ENCODE results near the gene NAALADL1. TPM values are rescaled to one million over a fixed set of nuclear protein-coding genes. Genes with fewer than 3 reads are reported as not detected.
"Not testable (repeated sequence)": the region's sequence is repeated elsewhere in the genome, so short reads cannot be mapped to it uniquely, and the experiment has no call there.

NAALADL1 gene
- total RNA-seq, 2 donors from 2014 or later, result 11.2 to 12.6 TPM

- Mint-ChIP-seq H3K4me1 (peaks cover 11% of the 10 kb centered on the region), H3K36me3 (ENCODE audit: low read depth) (peaks cover 12% of the 10 kb centered on the region)
- H3K27ac Mint-ChIP-seq; ATAC-seq (replicated peaks); H3K4me3 Mint-ChIP-seq; H3K9me3 Mint-ChIP-seq; H3K27me3 Mint-ChIP-seq: not testable (repeated sequence)
Measured at GRCh38 chr11:65023502-65023901, 34.9 kb downstream of the NAALADL1 start.

DNA sequence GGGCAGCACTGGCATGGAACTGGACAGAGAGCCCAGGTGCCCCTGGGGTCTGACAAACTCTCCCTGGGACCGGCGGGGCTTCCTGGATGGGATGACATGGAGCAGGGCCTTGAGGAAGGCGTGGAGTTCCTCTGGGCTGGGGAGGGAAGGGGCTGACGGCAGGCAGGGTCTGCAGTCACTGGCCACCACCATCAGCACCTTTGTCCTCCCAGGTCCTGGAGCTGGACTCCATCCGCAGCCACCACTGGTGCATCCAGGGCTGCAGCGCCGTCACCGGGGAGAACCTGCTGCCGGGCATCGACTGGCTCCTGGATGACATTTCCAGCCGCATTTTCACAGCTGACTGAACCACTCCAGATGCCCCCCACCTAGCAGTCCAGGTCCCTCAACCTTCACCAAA lies 36.8 kb downstream of the NAALADL1 start:
- no peak for ATAC-seq (replicated peaks)
- Mint-ChIP-seq H3K36me3 (ENCODE audit: low read depth) (peaks cover 17% of the 10 kb centered on the region), H3K27ac (no peak overlapping the region), H3K9me3 (no peaks in the 10 kb centered on the region), H3K4me1 (peaks cover 5% of the 10 kb centered on the region), H3K27me3 (no peaks in the 10 kb centered on the region), H3K4me3 (no peak overlapping the region)

GRCh38 chr11:65021003-65021402 lies 37.4 kb downstream of the NAALADL1 start:
- H3K4me3 Mint-ChIP-seq, result no peak overlapping the region

DNA sequence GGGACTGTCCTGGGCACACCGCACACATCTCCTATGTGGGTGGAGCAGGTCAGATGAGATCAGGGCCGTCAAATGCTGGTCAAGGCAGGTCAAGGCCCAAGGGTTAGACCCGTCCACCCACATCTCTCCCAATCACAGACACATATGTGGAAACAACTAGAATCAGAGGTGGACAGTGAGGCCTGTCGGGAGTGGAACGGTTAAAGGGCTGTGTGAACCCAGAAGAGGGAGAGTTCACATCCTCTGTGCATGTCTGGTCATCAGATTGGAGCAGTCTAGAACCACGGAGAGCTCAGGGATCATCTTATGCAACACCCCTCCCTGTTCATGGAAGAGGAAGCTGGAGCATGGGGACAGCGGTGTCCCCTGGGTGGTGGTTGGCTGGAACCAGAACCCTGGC lies 38.5 kb downstream of the NAALADL1 start:
- no peak overlapping the region for H3K4me3 Mint-ChIP-seq
- no peak for ATAC-seq (replicated peaks)
- peak overlapping the region; percentile 63 for H3K27ac Mint-ChIP-seq
- no peaks in the 10 kb centered on the region for H3K9me3 Mint-ChIP-seq
- H3K4me1 Mint-ChIP-seq, result peaks cover 14% of the 10 kb centered on the region
- no peaks in the 10 kb centered on the region for H3K27me3 Mint-ChIP-seq
- peaks cover 18% of the 10 kb centered on the region for H3K36me3 Mint-ChIP-seq (ENCODE audit: low read depth)

More at GRCh38 chr11:65021003-65021402, 37.4 kb downstream of the NAALADL1 start:
- H3K36me3 Mint-ChIP-seq (ENCODE audit: low read depth), result peaks cover 18% of the 10 kb centered on the region
- ATAC-seq (replicated peaks), result no peak
- H3K27me3 Mint-ChIP-seq, result no peaks in the 10 kb centered on the region
- no peaks in the 10 kb centered on the region for H3K9me3 Mint-ChIP-seq
- H3K27ac Mint-ChIP-seq, result no peak overlapping the region
- peaks cover 9% of the 10 kb centered on the region for H3K4me1 Mint-ChIP-seq

DNA sequence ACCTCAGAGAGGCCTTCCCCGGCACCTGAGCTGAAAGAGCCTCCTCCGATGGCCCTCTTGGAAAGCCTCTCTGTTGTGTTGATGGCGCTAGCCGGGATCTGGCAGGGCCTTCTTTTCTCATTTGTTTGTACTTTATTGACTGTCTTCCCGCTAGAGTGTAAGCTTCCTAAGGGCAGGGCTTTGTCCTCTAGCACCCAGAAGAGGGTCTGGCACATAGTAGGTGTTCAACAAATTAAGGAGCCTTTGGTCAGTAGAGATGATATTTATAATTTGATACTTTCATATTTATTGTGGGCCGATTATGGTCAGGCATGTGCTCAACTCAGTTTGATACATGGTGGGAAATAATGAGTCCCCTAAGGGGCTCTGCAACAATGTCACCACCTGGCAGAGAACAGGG lies 40.4 kb downstream of the NAALADL1 start:
- Mint-ChIP-seq H3K27ac (no peak overlapping the region), H3K4me3 (no peak overlapping the region), H3K36me3 (ENCODE audit: low read depth) (peaks cover 18% of the 10 kb centered on the region), H3K27me3 (no peaks in the 10 kb centered on the region), H3K9me3 (no peaks in the 10 kb centered on the region), H3K4me1 (peaks cover 19% of the 10 kb centered on the region)
- ATAC-seq (replicated peaks), result no peak

DNA sequence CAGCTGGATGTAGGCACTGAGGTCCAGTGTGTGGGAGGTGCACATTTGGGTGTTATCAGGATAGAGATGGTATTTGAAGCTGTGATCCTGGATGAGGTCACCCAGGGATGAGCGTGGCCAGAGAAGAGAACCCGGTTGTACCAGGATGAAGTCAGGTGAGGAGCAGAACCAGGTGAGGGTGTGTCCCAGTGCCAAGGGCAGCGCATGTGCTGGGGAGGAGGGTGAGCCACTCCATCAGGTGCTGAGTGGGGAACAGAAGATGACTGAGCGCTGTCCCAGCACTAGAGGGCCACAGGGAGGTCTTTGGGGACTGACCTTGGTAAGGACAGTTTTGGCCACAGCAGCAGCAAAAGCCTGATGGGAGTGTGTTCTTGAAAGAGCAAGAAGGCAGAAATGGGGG lies 41.6 kb downstream of the NAALADL1 start:
- no peak for ATAC-seq (replicated peaks)
- Mint-ChIP-seq H3K4me1 (peaks cover 21% of the 10 kb centered on the region), H3K4me3 (no peak overlapping the region), H3K9me3 (no peaks in the 10 kb centered on the region), H3K27me3 (no peaks in the 10 kb centered on the region), H3K27ac (peak overlapping the region; percentile 53), H3K36me3 (ENCODE audit: low read depth) (peaks cover 18% of the 10 kb centered on the region)

DNA sequence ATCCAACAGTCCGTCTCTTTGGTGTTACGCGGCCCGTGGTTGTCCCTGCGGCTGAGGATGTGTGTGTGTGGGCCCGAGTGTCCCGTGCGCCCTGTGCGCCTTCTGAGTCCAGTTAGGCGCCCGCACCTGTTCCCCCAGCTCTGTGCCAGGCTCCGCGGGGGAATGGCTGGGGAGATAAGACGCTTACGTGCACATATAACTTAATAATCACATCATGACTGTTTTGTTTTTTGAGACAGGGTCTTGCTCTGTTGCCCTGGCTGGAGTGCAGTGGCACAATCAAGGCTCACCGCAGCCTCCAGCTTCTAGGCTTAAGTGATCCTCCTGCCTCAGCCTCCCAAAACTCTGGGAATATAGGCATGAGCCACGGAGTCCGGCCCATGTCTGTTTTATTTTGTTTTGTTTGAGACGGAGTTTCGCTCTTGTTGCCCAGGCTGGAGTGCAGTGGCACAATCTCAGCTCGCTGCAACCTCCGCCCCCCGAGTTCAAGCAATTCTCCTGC lies 43.6 kb downstream of the NAALADL1 start:
- ATAC-seq (replicated peaks), result no peak
- Mint-ChIP-seq H3K4me1 (peaks cover 21% of the 10 kb centered on the region), H3K4me3 (peak overlapping the region; percentile 80), H3K27me3 (no peaks in the 10 kb centered on the region), H3K9me3 (no peaks in the 10 kb centered on the region), H3K27ac (peak overlapping the region; percentile 83), H3K36me3 (ENCODE audit: low read depth) (peaks cover 17% of the 10 kb centered on the region)

DNA sequence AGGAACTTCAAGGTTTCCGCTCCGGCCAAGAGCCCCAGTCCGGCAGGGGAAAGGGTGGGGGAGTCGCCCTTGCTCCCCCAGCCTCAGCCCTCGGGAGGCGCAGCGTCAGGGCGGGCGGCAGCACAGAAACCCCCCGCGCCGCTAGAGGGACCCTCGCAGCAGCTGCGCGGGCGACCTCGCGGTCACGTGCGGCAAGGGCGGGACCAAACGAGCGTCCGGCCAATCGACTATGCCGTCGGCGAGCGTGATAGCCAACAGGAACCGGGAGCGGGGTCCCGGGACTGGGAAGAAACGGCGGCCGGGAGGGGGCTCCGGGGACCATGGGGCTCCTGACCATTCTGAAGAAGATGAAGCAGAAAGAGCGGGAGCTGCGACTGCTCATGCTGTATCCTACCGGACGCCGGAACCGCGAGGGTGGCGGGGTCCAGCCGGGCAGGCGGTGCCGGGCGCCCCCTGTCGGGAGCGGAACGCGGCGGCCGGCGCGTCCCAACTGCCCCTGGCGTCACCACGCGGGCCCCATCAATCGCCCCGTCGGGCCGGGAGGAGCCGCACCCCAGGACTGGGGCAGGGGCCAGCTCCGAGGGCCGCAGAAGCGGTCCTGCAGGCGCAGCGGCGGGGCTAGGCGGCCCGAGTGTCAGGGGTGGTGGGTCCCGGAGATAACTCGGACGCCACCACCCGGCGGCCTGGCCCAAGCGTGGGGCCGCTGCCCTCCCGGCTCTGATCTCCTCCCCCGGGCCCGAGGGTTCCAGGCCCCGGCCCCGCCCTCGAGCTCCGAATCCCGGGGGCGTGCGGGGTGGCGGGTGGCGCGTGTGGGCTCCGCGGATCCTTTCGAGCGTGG lies 44.2 kb downstream of the NAALADL1 start, which contains the start of gene ARL2:
Gene ARL2, plus strand, starts transcription at position 273 of the 838 bp plus-strand sequence. Its CDS starts 48 bp downstream, at position 321.
- H3K27ac Mint-ChIP-seq, result peak within 1 kb of the TSS; percentile 94
- peak within 1 kb of the TSS; percentile 87 for H3K4me3 Mint-ChIP-seq
- no peaks in the 10 kb centered on the region for H3K27me3 Mint-ChIP-seq
- H3K4me1 Mint-ChIP-seq, result peaks cover 21% of the 10 kb centered on the region
- ATAC-seq (replicated peaks), result peak; percentile 82
- peaks cover 10% of the 10 kb centered on the region for H3K36me3 Mint-ChIP-seq (ENCODE audit: low read depth)
- no peaks in the 10 kb centered on the region for H3K9me3 Mint-ChIP-seq

GRCh38 chr11:65013130-65013887 lies 45.0 kb downstream of the NAALADL1 start:
- Mint-ChIP-seq H3K27me3 (no peaks in the 10 kb centered on the region), H3K4me3 (peak overlapping the region; percentile 87), H3K36me3 (ENCODE audit: low read depth) (peaks cover 6% of the 10 kb centered on the region), H3K9me3 (no peaks in the 10 kb centered on the region), H3K27ac (peak overlapping the region; percentile 94), H3K4me1 (peaks cover 21% of the 10 kb centered on the region)
- peak; percentile 86 for ATAC-seq (replicated peaks)

DNA sequence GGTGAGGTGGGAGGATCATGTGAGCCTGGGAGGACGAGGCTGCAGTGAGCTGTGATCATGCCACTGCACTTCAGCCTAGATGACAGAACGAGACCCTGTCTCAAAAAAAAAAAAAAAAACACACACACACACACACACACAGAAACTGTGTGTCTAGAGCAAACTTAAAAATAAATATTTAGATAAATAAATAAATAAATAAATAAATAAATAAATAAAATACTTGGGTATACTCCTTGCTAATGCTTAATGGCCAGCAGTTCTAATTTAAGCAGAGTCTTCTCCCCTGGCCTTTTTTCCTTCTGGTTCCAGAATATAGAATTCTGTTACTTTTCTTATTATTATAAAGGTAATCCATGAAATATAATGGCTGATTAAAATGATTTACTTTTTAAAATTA lies 49.5 kb downstream of the NAALADL1 start:
- Mint-ChIP-seq H3K36me3 (ENCODE audit: low read depth) (no peaks in the 10 kb centered on the region), H3K27me3 (no peaks in the 10 kb centered on the region)

DNA sequence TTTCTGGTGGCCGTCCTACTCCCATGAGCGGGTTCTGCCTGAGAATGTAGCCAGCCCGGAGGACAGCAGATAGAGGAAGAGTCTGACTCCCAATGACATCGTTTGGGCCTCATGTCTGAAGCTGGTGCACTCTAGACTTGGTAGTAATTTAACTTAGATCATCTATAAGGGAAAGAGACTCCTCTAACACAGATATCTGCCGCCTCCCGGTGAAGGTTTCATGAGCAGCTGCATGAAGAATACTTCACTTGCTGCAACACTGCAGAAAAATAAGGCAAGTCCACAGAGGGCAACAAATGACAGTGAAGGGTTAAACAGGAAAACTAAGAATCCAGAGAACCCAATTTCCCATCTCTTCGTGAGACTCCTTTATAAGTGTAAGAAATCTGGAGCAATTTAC lies 50.3 kb downstream of the NAALADL1 start:
- no peak for ATAC-seq (replicated peaks)
- no peaks in the 10 kb centered on the region for H3K9me3 Mint-ChIP-seq
- H3K27ac Mint-ChIP-seq, result no peak overlapping the region
- no peaks in the 10 kb centered on the region for H3K36me3 Mint-ChIP-seq (ENCODE audit: low read depth)
- no peak overlapping the region for H3K4me3 Mint-ChIP-seq
- H3K4me1 Mint-ChIP-seq, result peaks cover 3% of the 10 kb centered on the region
- H3K27me3 Mint-ChIP-seq, result no peaks in the 10 kb centered on the region

More for the DNA sequence above, 49.5 kb downstream of the NAALADL1 start:
- Mint-ChIP-seq H3K4me1 (peaks cover 7% of the 10 kb centered on the region), H3K4me3 (no peak overlapping the region), H3K9me3 (no peaks in the 10 kb centered on the region), H3K27ac (no peak overlapping the region)
- no peak for ATAC-seq (replicated peaks)

GRCh38 chr11:65003968-65004367 lies 54.4 kb downstream of the NAALADL1 start:
- H3K27me3 Mint-ChIP-seq; H3K9me3 Mint-ChIP-seq; H3K36me3 Mint-ChIP-seq (ENCODE audit: low read depth); H3K27ac Mint-ChIP-seq; H3K4me3 Mint-ChIP-seq; ATAC-seq (replicated peaks); H3K4me1 Mint-ChIP-seq: not testable (repeated sequence)

GRCh38 chr11:65003282-65003681 lies 55.1 kb downstream of the NAALADL1 start:
- no peak overlapping the region for H3K27ac Mint-ChIP-seq
- peaks cover 7% of the 10 kb centered on the region for H3K4me1 Mint-ChIP-seq
- ATAC-seq (replicated peaks), result no peak
- H3K36me3 Mint-ChIP-seq (ENCODE audit: low read depth), result no peaks in the 10 kb centered on the region
- no peaks in the 10 kb centered on the region for H3K9me3 Mint-ChIP-seq
- no peaks in the 10 kb centered on the region for H3K27me3 Mint-ChIP-seq
- no peak overlapping the region for H3K4me3 Mint-ChIP-seq

GRCh38 chr11:65002706-65003105 lies 55.6 kb downstream of the NAALADL1 start:
- H3K9me3 Mint-ChIP-seq, result no peaks in the 10 kb centered on the region
- H3K27me3 Mint-ChIP-seq, result no peaks in the 10 kb centered on the region
- H3K4me3 Mint-ChIP-seq, result no peak overlapping the region
- no peak overlapping the region for H3K27ac Mint-ChIP-seq
- ATAC-seq (replicated peaks), result no peak
- no peaks in the 10 kb centered on the region for H3K36me3 Mint-ChIP-seq (ENCODE audit: low read depth)
- peaks cover 9% of the 10 kb centered on the region for H3K4me1 Mint-ChIP-seq
